T-helper 17 cell (primary cell): ENCODE data around the gene CEP170. TPM values are rescaled to one million over a fixed set of nuclear protein-coding genes. Genes with fewer than 3 reads are reported as not detected.

Experiments used
- ATAC-seq: fragments of 150-1000 bp; cut with Tn5 transposase; 2 replicates; pipeline ENCODE4 v1.10.0; 2021; ENCODE audit warnings: mild to moderate bottlenecking, moderate library complexity
- DNase-seq, 3 donors: peaks; one replicate each; pipeline versions ENCODE4 v3.0.0 to v3.0.0-alpha.2; 2020 to 2021
- H3K9me3 ChIP-seq: one replicate; pipeline ENCODE4 v1.7.0; 2013; ENCODE audit warnings: low read length, mild to moderate bottlenecking; ENCODE audit not compliant: control insufficient read depth, poor library complexity, severe bottlenecking
- H3K27ac Mint-ChIP-seq: one replicate; pipeline ENCODE4 v1.8.0; 2022; ENCODE audit warnings: mild to moderate bottlenecking, moderate library complexity, mixed read lengths
- H3K27me3 Mint-ChIP-seq: one replicate; pipeline ENCODE4 v1.8.0; 2022; ENCODE audit warnings: mixed read lengths
- H3K36me3 Mint-ChIP-seq: one replicate; pipeline ENCODE4 v1.8.0; 2022; ENCODE audit warnings: low read depth, mixed read lengths
- H3K4me1 Mint-ChIP-seq: one replicate; pipeline ENCODE4 v1.8.0; 2022; ENCODE audit warnings: mild to moderate bottlenecking, mixed read lengths
- H3K4me3 Mint-ChIP-seq: one replicate; pipeline ENCODE4 v1.8.0; 2022; ENCODE audit warnings: mild to moderate bottlenecking, moderate library complexity, mixed read lengths
- total RNA-seq, 4 donors: library from RNA in 2 of 4; stranded (reverse) in 2 of 4; gene quantifications; one replicate each; pipeline ENCODE4 v1.2.3 and lab custom pipeline; 2022 to 2026

Gene CEP170
- total RNA-seq (10 to 100 TPM; 26.0 to 26.5 TPM), total RNA-seq (lab: John Stamatoyannopoulos, UW) (30.9 to 49.4 reads per million in 2 donors)

DNA sequence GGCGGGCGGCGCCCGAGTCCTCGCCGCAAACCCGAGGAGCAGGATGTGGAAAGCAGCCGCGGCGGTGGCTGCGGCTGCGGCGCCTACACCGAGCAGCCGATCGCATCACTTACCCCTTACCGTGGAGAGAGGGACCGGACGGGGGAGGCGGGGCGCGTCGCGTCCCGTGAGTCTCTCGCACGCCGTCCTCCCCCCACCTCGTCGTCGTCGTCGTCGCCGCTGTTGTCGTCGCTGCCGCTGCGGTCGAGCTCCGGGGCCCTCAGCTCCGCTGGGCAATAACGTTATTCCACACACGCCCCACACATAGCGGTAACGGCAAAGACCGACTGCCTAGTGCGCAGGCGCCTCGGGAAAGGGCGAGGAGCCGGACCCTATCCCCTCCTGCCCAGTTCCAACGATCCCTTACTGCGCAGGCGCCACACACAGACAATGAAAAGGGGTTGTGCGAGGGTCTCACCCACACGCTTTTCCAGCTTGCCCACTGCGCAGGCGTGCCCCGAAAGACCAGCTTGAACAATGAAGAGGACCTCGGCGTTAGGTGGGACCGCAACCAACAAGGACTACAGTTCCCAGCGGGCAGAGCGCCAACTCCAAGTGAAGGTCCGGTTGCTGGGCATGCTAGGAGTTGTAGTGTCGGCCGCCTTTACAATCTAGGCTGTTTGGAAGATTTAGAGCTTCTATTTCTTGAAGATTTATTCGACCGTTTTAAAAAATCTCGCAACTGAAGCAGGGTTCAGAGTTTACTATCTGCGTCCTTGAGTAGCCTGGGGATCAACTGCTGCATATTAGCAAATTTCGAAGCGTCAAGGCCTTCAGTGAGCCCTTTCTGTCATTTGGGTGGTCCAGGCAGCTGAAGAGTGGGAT is at the start of gene CEP170:
TSS of gene CEP170 (minus strand) at position 355 of the 864 bp plus-strand sequence. CDS start 30,001 bp downstream, outside the sequence.
- DNase-seq (peak; percentile 81 to 88 (median 84)), ATAC-seq (peak; percentile 72)
- Mint-ChIP-seq H3K27ac (peak within 1 kb of the TSS; percentile 99), H3K4me3 (peak within 1 kb of the TSS; percentile 99), H3K36me3 (no peaks in the 10 kb centered on the region), H3K4me1 (peaks cover 18% of the 10 kb centered on the region), H3K27me3 (no peaks in the 10 kb centered on the region)
- no peaks in the 10 kb centered on the region for H3K9me3 ChIP-seq

DNA sequence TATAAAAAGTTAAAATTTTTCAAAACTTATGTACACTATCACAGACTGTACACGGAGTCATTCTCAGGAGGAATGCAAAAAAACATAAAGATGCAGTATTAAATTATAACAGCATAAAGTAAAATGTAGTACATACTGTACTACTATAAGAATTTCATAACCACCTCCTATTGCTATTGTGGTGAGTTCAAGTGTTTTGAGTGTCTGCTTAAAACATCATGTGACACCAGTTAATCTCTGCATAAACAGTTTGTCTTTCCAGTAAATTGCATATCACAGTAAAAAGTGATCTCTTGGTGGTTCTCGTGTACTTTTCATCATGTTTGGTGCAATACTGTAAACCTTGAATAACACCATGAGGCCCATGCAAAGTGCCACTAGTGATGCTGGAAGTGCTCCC is 46.0 kb upstream of the CEP170 start:
- H3K4me1 Mint-ChIP-seq, result no peaks in the 10 kb centered on the region
- H3K27ac Mint-ChIP-seq, result no peak overlapping the region
- H3K9me3 ChIP-seq, result no peaks in the 10 kb centered on the region
- ATAC-seq (no peak), DNase-seq (no peak)
- peaks cover 10% of the 10 kb centered on the region for H3K36me3 Mint-ChIP-seq
- H3K27me3 Mint-ChIP-seq, result no peaks in the 10 kb centered on the region
- no peak overlapping the region for H3K4me3 Mint-ChIP-seq

- no peaks in the 10 kb centered on the region for H3K27me3 Mint-ChIP-seq
- H3K36me3 Mint-ChIP-seq, result peaks cover 15% of the 10 kb centered on the region
- H3K4me1 Mint-ChIP-seq, result no peaks in the 10 kb centered on the region
- DNase-seq, result no peak
- H3K27ac Mint-ChIP-seq, result no peak overlapping the region
- no peak for ATAC-seq
- no peak overlapping the region for H3K4me3 Mint-ChIP-seq
- no peaks in the 10 kb centered on the region for H3K9me3 ChIP-seq
Measured at GRCh38 chr1:243299069-243299468, 44.0 kb upstream of the CEP170 start.

DNA sequence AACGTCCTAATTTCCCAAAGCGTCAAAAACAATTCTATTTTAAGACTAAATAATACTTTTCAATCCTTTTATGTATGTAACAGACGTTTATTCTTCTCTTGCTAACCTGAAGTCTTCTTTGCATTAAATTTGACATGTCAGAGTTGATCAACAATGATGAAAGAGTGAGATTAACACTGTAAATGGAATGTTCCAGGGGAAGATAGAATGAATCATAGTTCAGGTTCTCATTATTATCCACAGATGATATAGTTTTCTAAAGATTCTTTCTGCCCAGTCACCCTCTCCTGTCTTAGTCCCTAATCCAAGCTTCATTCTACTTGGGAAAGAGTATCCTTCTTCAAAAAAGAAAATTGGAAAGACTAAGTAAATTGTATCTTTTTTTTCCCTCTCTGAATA is 39.6 kb upstream of the CEP170 start:
- Mint-ChIP-seq H3K27ac (no peak overlapping the region), H3K4me3 (no peak overlapping the region), H3K36me3 (peaks cover 21% of the 10 kb centered on the region), H3K27me3 (no peaks in the 10 kb centered on the region), H3K4me1 (no peaks in the 10 kb centered on the region)
- DNase-seq, result no peak
- ATAC-seq, result no peak
- no peaks in the 10 kb centered on the region for H3K9me3 ChIP-seq

- Mint-ChIP-seq H3K4me3 (no peak overlapping the region), H3K27ac (no peak overlapping the region), H3K4me1 (no peaks in the 10 kb centered on the region), H3K36me3 (peaks cover 21% of the 10 kb centered on the region), H3K27me3 (no peaks in the 10 kb centered on the region)
- DNase-seq (no peak), ATAC-seq (no peak)
- H3K9me3 ChIP-seq, result no peaks in the 10 kb centered on the region
Measured at GRCh38 chr1:243293941-243294722, 39.1 kb upstream of the CEP170 start.

DNA sequence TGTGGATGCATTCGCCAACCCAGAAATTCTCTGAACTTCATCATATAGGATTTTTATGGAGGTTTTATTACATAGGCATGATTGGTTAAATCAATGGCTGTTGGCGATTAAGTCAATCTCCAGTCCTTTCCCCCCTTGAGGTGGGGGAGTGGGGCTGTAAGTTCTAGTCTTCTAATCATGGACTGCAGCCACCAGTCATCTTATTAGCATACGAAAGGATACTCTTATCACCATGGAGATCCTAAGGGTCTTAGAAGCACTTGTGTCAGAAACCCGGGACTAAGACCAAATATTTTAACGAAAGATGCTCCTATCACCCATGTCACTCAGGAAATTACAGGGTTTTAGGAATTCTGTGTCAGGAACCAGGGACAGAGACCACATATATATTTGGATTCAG is 37.0 kb upstream of the CEP170 start:
- ATAC-seq (no peak), DNase-seq (no peak)
- H3K4me1 Mint-ChIP-seq, result peaks cover 6% of the 10 kb centered on the region
- no peaks in the 10 kb centered on the region for H3K9me3 ChIP-seq
- H3K27me3 Mint-ChIP-seq, result no peaks in the 10 kb centered on the region
- no peak overlapping the region for H3K27ac Mint-ChIP-seq
- no peak overlapping the region for H3K4me3 Mint-ChIP-seq
- H3K36me3 Mint-ChIP-seq, result peaks cover 20% of the 10 kb centered on the region

DNA sequence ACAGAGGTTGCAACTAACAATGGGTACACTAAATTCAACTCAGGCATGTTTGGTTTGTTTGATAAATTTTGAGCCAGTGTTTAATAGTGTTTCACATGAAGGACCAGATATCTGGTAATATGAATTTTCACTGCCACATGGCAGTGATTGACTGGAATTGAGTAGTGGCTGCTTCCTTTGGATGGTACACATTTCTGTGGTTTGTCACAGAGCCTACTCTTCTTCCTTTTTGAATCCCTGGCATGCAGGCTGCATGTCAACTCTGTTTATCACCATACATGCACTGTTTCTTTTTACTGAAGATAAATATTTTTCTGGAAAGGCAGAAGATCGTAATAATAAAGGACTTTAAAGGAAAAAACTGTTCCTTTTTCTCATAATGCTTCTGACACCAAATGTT is 36.2 kb upstream of the CEP170 start:
- Mint-ChIP-seq H3K27ac (no peak overlapping the region), H3K4me1 (peaks cover 8% of the 10 kb centered on the region), H3K36me3 (peaks cover 21% of the 10 kb centered on the region), H3K4me3 (no peak overlapping the region), H3K27me3 (no peaks in the 10 kb centered on the region)
- ATAC-seq, result no peak
- no peaks in the 10 kb centered on the region for H3K9me3 ChIP-seq
- no peak for DNase-seq

- H3K27me3 Mint-ChIP-seq, result no peaks in the 10 kb centered on the region
- ATAC-seq, result no peak
- peak overlapping the region; percentile 90 for H3K27ac Mint-ChIP-seq
- DNase-seq, result no peak
- peaks cover 18% of the 10 kb centered on the region for H3K36me3 Mint-ChIP-seq
- no peaks in the 10 kb centered on the region for H3K9me3 ChIP-seq
- H3K4me1 Mint-ChIP-seq, result peaks cover 8% of the 10 kb centered on the region
- H3K4me3 Mint-ChIP-seq, result no peak overlapping the region
Measured at GRCh38 chr1:243288062-243288461, 33.0 kb upstream of the CEP170 start.

GRCh38 chr1:243287652-243288051 is 32.6 kb upstream of the CEP170 start:
- ATAC-seq, result peak; percentile 55
- peak overlapping the region; percentile 90 for H3K27ac Mint-ChIP-seq
- H3K4me3 Mint-ChIP-seq, result no peak overlapping the region
- H3K27me3 Mint-ChIP-seq, result no peaks in the 10 kb centered on the region
- no peaks in the 10 kb centered on the region for H3K9me3 ChIP-seq
- H3K36me3 Mint-ChIP-seq, result peaks cover 18% of the 10 kb centered on the region
- H3K4me1 Mint-ChIP-seq, result peaks cover 8% of the 10 kb centered on the region
- no peak for DNase-seq

GRCh38 chr1:243287123-243287460 is 32.0 kb upstream of the CEP170 start:
- Mint-ChIP-seq H3K4me1 (peaks cover 8% of the 10 kb centered on the region), H3K27me3 (no peaks in the 10 kb centered on the region), H3K36me3 (peaks cover 20% of the 10 kb centered on the region), H3K4me3 (no peak overlapping the region), H3K27ac (peak overlapping the region; percentile 90)
- ATAC-seq (no peak), DNase-seq (no peak)
- H3K9me3 ChIP-seq, result no peaks in the 10 kb centered on the region

DNA sequence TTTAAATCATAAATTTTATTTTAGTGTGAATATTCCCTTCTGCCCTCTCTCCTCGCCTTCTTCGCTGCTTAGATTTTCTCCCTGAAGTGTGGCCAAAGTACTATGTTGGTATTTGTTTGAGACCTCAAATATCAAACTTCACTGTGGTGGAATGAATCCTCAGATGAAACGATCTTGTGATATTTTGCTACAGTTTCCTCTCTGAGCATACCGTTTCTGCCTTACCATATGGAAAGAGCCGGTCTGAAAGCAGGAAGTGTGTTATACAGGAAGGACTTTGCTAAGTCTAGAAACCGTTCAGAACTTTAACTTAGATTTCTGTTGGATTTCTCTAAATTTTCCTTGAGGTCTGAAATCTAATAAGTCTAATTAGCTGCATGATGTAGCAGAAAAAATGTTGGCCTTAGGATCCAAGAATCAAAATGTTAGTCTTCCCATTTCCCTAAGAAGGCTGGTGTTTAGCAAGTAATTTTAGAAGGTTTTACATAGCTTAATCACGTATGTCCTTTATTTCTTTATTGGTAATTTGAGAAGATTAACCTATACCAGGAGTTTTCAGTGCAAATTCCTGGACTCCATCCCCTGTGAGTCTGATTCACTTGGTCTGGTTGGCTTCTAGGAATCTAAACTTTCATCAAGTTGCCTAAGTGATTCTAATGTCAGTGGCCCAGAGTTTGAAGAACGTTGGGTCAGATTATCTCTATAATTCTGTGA is 31.5 kb upstream of the CEP170 start:
- no peaks in the 10 kb centered on the region for H3K9me3 ChIP-seq
- H3K4me3 Mint-ChIP-seq, result no peak overlapping the region
- H3K4me1 Mint-ChIP-seq, result peaks cover 8% of the 10 kb centered on the region
- H3K27me3 Mint-ChIP-seq, result no peaks in the 10 kb centered on the region
- H3K27ac Mint-ChIP-seq, result no peak overlapping the region
- peaks cover 20% of the 10 kb centered on the region for H3K36me3 Mint-ChIP-seq
- DNase-seq (no peak), ATAC-seq (no peak)

- peaks cover 2% of the 10 kb centered on the region for H3K4me1 Mint-ChIP-seq
- no peaks in the 10 kb centered on the region for H3K27me3 Mint-ChIP-seq
- ATAC-seq, result no peak
- H3K27ac Mint-ChIP-seq, result no peak overlapping the region
- H3K36me3 Mint-ChIP-seq, result peaks cover 10% of the 10 kb centered on the region
- no peaks in the 10 kb centered on the region for H3K9me3 ChIP-seq
- no peak for DNase-seq
- H3K4me3 Mint-ChIP-seq, result no peak overlapping the region
Measured at GRCh38 chr1:243281672-243282071, 26.6 kb upstream of the CEP170 start.

- H3K4me1 Mint-ChIP-seq, result no peaks in the 10 kb centered on the region
- H3K4me3 Mint-ChIP-seq, result no peak overlapping the region
- no peak overlapping the region for H3K27ac Mint-ChIP-seq
- peaks cover 8% of the 10 kb centered on the region for H3K36me3 Mint-ChIP-seq
- no peaks in the 10 kb centered on the region for H3K27me3 Mint-ChIP-seq
- H3K9me3 ChIP-seq, result no peaks in the 10 kb centered on the region
- no peak for DNase-seq
- ATAC-seq, result no peak
Measured at GRCh38 chr1:243280571-243281129, 25.6 kb upstream of the CEP170 start.
